Astrocyte of the cerebellum (primary cell): ENCODE measurements around the gene SLC17A1.

Experiments
- DNase-seq: peaks from one replicate; pipeline ENCODE4 v3.0.0-alpha.2; 2011; ENCODE audit warnings: low read depth
- H3K4me3 ChIP-seq: 2 replicates; pipeline ENCODE4 v1.5.1; 2011; ENCODE audit warnings: mild to moderate bottlenecking, low read depth, low read length, moderate library complexity
- in situ Hi-C: cut with HindIII; loops from 2 replicates; pipeline ENCODE4 v1.10.0; 2017; ENCODE audit warnings: low sequenced_read_pairs
- TF ChIP-seq, protein P1 (sequence below): IDR thresholded peaks from 2 replicates; pipeline ENCODE4 v1.5.1; 2012; ENCODE audit warnings: low read length, low read depth, moderate library complexity, mild to moderate bottlenecking; ENCODE audit errors: missing control alignments

Gene SLC17A1

DNA sequence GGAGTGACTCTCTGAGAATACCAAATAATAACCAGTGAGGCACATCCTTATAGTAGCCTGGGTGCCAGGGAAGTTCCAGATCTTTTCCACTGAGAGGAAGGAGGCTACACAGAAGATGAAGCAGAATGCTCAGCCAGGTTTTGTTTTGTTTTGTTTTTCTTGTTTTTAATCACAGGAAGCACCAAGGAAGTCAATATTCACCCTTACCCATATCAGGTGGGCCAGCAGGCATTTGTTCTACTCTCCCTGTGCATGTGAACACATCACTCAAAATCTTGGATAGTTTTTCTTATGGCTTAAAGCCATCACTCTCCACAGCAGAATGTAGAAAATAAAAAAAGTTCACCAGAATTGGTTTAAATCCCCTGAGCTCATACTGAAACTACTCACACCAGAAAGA, 10.5 kb downstream of the SLC17A1 start:
- no peak for DNase-seq
- TF ChIP-seq, protein P1, sequence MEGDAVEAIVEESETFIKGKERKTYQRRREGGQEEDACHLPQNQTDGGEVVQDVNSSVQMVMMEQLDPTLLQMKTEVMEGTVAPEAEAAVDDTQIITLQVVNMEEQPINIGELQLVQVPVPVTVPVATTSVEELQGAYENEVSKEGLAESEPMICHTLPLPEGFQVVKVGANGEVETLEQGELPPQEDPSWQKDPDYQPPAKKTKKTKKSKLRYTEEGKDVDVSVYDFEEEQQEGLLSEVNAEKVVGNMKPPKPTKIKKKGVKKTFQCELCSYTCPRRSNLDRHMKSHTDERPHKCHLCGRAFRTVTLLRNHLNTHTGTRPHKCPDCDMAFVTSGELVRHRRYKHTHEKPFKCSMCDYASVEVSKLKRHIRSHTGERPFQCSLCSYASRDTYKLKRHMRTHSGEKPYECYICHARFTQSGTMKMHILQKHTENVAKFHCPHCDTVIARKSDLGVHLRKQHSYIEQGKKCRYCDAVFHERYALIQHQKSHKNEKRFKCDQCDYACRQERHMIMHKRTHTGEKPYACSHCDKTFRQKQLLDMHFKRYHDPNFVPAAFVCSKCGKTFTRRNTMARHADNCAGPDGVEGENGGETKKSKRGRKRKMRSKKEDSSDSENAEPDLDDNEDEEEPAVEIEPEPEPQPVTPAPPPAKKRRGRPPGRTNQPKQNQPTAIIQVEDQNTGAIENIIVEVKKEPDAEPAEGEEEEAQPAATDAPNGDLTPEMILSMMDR: no peak
- H3K4me3 ChIP-seq: no peak overlapping the region
- in situ Hi-C loops: no loop called here

DNA sequence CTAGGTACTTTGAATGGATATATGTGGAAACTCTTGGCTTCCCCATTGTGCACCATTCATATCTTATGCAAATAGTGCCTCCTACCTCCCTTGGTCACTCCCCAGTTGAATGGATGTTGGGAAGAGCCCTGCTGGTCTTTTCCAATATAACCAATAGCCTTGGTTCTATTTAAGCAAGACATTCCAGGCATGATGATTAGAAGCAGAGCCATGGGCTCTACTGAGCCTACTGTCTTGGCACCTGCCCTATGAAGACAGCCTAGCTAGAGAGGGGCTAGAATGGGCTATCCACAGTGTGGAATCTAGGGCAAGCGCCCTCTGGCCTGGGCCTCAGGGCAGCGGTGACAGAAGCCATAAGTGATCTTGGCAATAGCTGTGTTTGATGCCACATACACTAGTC, 15.6 kb downstream of the SLC17A1 start:
- TF ChIP-seq, protein P1: no peak
- no peak overlapping the region for H3K4me3 ChIP-seq
- no peak for DNase-seq
- in situ Hi-C loops: no loop called here

DNA sequence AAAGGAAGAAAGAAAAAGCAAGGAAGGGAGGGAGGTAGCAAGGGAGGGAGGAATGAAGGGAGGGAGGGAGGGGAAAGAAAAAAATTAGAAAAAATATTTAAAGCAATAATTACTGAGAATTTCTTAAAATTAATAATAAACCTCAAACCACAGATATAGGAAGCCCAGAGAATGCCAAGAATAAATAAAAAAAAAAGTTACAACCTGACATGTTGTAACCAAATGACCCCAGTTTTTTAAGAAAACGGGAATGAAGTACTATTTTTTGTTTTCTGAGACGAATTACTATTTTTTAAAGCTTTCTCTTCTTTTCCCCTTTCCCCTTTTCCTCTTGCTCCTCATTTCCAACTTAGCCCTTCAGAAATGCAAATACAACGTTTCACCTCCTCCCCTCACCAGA, 16.7 kb downstream of the SLC17A1 start:
- TF ChIP-seq, protein P1: no peak
- no peak overlapping the region for H3K4me3 ChIP-seq
- no peak for DNase-seq
- in situ Hi-C loops: no loop called here

DNA sequence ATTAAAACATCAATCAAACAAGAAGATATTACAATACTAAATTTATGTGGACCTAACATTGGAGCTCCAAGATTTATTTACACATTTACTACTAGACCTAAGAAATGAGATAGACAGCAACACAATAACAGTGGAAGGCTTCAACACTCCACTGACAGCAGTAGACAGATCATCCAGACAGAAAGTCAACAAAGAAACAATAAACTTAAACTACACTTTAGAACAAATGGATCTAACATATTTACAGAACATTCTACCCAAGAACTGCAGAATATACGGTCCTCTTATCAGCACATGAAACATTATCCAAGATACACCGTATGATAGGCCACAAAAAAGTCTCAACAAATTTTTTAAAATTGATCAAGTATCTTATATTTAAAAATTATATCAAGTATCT, 27.0 kb downstream of the SLC17A1 start:
- no peak overlapping the region for H3K4me3 ChIP-seq
- in situ Hi-C loops: no loop called here
- TF ChIP-seq, protein P1: no peak
- no peak for DNase-seq

DNA sequence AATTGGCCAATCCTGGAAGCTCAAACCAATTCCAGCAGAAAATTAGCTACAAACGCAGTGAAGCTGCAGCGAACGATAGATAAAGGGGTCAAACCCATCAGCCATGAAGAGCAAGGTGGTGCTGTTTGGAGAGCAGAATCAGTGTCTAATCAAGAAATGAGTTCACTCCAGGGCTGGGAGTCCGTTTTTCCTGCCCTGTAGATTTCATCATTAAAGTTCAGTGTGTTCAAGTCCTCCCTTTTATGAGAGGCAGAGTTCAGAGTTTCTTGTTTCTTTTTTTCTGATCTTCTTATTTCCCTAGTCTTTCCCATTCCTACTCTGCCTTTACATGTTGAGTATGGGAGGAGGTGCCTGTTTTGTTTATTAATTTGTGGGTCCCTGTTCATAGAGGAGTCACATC, 30.4 kb downstream of the SLC17A1 start:
- DNase-seq: no peak
- TF ChIP-seq, protein P1: no peak
- in situ Hi-C loops: no loop called here
- no peak overlapping the region for H3K4me3 ChIP-seq

DNA sequence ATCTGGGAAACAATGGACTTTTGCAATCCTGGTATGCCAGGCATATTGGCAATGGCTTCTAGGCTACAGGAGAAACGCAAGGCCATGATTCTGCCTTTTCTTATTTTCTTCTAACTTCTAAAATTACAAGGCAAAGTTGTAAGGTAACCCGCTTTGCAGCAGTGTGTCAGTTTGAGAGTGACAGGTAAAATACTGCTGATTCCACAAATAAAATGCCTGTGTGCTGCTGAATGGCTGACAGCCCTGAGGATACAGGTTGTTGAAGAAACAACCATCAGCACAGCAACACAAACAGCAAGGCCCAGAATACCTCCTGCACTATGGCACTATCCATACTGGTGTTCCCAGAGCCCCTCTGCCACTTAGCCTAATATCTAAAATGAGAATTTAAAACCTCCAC, 37.1 kb downstream of the SLC17A1 start:
- TF ChIP-seq, protein P1: no peak
- in situ Hi-C loops: no loop called here
- H3K4me3 ChIP-seq: no peak overlapping the region
- DNase-seq: no peak

DNA sequence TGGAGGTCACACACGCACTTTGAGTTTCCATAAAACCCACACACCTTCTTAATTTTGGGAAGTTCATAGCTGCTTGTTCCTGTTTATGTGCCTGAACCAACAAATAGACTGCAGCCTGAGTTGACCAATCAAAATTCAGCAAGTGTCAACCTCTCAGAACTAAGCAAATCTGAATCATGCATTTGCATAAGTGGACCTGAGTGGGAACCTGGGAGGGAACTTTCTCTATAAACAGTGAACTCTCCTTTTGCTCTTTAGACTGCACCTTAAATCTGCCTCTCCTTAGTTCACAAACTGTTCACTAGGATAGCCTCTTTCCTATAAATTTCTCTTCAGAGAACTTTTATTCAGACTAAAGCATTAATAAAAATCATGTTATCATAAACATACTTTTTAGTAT, 37.9 kb downstream of the SLC17A1 start:
- no peak for DNase-seq
- no peak overlapping the region for H3K4me3 ChIP-seq
- TF ChIP-seq, protein P1: no peak
- in situ Hi-C loops: no loop called here
